ENCODE measurements around the gene RCSD1. TPM values are rescaled to one million over a fixed set of nuclear protein-coding genes. Genes with fewer than 3 reads are reported as not detected.

RCSD1 gene
- total RNA-seq, 2 donors from 2014 or later: 4.7 to 5.7 TPM

DNA sequence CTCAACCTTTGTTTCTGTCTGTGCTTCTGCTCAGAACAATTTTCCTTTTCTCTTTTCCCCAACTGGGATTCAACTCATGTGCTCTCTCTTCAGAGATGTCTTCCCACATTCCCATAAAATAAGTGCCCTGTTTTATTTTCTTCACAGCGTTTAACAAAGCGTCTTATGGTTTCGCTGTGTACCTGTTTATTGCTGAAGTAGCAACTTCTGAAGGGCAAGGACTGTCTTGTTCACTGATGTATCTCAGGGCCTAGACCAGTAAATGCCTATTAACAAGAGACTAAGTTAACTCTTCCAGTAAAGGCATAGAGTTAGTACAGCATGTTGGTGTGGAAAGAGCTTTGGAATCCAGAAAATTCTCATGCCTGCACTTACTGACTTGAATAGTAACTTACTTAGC is 48.8 kb downstream of the RCSD1 start:
- H3K36me3 ChIP-seq: no peaks in the 10 kb centered on the region
- H3K27ac ChIP-seq: no peak overlapping the region
- TF ChIP-seq, protein P1, sequence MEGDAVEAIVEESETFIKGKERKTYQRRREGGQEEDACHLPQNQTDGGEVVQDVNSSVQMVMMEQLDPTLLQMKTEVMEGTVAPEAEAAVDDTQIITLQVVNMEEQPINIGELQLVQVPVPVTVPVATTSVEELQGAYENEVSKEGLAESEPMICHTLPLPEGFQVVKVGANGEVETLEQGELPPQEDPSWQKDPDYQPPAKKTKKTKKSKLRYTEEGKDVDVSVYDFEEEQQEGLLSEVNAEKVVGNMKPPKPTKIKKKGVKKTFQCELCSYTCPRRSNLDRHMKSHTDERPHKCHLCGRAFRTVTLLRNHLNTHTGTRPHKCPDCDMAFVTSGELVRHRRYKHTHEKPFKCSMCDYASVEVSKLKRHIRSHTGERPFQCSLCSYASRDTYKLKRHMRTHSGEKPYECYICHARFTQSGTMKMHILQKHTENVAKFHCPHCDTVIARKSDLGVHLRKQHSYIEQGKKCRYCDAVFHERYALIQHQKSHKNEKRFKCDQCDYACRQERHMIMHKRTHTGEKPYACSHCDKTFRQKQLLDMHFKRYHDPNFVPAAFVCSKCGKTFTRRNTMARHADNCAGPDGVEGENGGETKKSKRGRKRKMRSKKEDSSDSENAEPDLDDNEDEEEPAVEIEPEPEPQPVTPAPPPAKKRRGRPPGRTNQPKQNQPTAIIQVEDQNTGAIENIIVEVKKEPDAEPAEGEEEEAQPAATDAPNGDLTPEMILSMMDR (IDR thresholded peaks at IDR 0.05): no peak
- DNase-seq: no peak
- no peaks in the 10 kb centered on the region for H3K27me3 ChIP-seq
- H3K9me3 ChIP-seq: no peaks in the 10 kb centered on the region
- H3K4me1 ChIP-seq: no peaks in the 10 kb centered on the region
- H3K9ac ChIP-seq (ENCODE audit: low read depth in 2 of 2, low read length in 2 of 2): no peak overlapping the region
- intact Hi-C loops (cut with DNase I): no loop called here
- no peak overlapping the region for H3K4me3 ChIP-seq

DNA sequence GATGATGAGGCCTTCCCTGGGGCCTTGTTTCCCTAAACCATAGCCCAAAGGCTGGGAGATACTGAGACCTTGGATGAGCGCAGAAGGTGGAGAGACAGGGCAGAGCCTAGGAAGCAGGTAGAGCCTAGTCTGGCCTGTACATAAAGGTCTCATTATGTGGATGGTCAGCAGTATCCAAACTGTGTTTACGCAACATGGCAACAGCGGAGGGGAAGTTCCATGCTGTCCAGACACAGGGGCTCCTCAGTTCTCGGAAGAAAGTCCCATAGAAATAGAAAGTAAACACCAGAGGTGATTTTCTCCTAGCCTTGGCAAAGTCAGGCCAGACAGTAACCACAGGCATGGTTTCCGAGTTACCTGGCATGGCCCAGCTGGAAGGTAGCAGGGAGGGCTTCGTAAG is 49.7 kb downstream of the RCSD1 start:
- H3K36me3 ChIP-seq: no peaks in the 10 kb centered on the region
- no peak overlapping the region for H3K9ac ChIP-seq (ENCODE audit: low read depth in 2 of 2, low read length in 2 of 2)
- intact Hi-C loops (cut with DNase I): loop anchor here (5.0 kb wide), 1 partner anchor 77 kb away; no protein-coding TSS in a partner anchor
- H3K27me3 ChIP-seq: no peaks in the 10 kb centered on the region
- TF ChIP-seq, protein P1 (IDR thresholded peaks at IDR 0.05): no peak
- H3K27ac ChIP-seq: no peak overlapping the region
- no peaks in the 10 kb centered on the region for H3K9me3 ChIP-seq
- no peak for DNase-seq
- no peak overlapping the region for H3K4me3 ChIP-seq
- no peaks in the 10 kb centered on the region for H3K4me1 ChIP-seq

DNA sequence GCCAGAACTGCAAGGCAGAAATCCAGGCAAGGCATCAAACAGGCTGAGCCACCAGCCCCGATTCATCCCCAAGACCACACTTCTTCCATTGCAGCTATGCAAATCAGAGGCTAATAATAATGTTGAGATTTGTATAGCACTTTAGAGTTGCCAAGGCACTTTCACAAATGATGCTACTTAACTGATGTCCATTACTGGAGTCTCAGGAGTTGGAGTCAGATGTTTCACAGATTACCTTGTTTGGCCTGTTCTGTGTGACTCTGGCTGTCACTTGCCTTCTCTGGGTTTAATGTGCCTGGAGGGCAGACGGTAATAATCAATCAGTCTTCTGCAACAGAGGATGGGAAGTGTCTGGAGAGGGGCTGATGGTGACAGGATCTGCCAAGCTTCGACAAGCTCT is 51.0 kb downstream of the RCSD1 start:
- no peak overlapping the region for H3K27ac ChIP-seq
- DNase-seq: no peak
- intact Hi-C loops (cut with DNase I): loop anchor here (5.0 kb wide), 1 partner anchor 79 kb away; no protein-coding TSS in a partner anchor

DNA sequence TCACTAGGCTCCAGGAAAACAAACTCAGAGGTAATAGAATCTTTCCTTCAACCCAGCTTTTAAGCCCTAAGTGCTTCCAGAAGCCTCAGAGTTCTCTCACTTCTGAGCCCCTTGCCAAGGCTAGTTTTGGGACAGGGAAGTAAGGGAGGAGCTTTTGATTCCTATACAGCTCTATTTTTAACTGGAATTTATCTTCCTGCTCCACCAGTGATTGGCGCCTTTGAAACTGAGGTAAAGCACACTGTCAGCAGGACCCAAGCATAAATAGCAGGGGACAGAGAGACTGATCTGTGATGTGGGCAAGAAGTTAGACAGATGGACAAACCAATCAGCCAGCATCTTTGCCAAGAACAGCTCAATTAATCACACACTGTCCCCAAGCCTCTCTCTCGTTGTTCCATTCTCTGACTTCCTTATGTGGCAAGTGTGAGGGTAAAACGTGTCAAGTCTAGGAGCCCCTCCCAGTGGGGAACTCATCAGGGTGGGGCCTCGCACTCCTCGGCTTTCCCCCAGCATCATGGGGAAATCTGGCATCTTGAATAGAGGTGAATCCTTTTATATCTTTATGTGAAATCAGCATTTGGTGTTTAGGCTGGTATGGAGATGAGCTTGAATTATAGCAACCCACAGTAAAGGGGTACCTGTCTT is 51.5 kb downstream of the RCSD1 start:
- Histone ChIP-seq H3K9ac (ENCODE audit: low read depth in 2 of 2, low read length in 2 of 2) (no peak overlapping the region), H3K27me3 (no peaks in the 10 kb centered on the region), H3K4me1 (no peaks in the 10 kb centered on the region), H3K27ac (no peak overlapping the region), H3K36me3 (no peaks in the 10 kb centered on the region), H3K4me3 (no peak overlapping the region), H3K9me3 (no peaks in the 10 kb centered on the region)
- TF ChIP-seq, protein P1 (IDR thresholded peaks at IDR 0.05): no peak
- intact Hi-C loops (cut with DNase I): loop anchor here (5.0 kb wide), 1 partner anchor 79 kb away; no protein-coding TSS in a partner anchor
- DNase-seq: no peak

More for the DNA sequence above, 51.0 kb downstream of the RCSD1 start:
- no peaks in the 10 kb centered on the region for H3K27me3 ChIP-seq
- TF ChIP-seq, protein P1 (IDR thresholded peaks at IDR 0.05): no peak
- H3K9me3 ChIP-seq: no peaks in the 10 kb centered on the region
- no peaks in the 10 kb centered on the region for H3K36me3 ChIP-seq
- no peaks in the 10 kb centered on the region for H3K4me1 ChIP-seq
- H3K4me3 ChIP-seq: no peak overlapping the region
- H3K9ac ChIP-seq (ENCODE audit: low read depth in 2 of 2, low read length in 2 of 2): no peak overlapping the region

DNA sequence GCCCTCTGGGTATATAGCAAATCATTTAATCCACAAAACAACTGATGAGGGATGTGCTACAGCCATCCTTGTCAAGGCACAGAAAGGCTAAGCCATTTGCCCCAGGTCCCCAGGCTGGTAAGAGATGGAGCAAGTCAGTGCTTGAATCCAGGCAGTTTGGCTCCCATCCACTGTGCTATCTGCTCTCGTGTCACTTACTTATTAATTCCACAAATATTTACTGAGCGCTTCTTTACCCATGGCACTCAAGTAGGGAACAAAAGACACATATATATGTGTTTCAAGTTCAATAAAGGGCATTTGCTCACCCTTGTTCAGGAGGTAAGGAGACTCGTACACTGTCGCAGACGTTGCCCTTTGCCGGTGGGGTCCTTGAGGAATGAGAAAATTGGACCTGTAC is 53.2 kb downstream of the RCSD1 start:
- Histone ChIP-seq H3K27me3 (no peaks in the 10 kb centered on the region), H3K9me3 (no peaks in the 10 kb centered on the region), H3K36me3 (no peaks in the 10 kb centered on the region), H3K9ac (ENCODE audit: low read depth in 2 of 2, low read length in 2 of 2) (no peak overlapping the region), H3K4me1 (no peaks in the 10 kb centered on the region), H3K4me3 (no peak overlapping the region), H3K27ac (no peak overlapping the region)
- DNase-seq: no peak
- intact Hi-C loops (cut with DNase I): loop anchor here (5.0 kb wide), 1 partner anchor 81 kb away; no protein-coding TSS in a partner anchor
- TF ChIP-seq, protein P1 (IDR thresholded peaks at IDR 0.05): no peak

Data from colonic mucosa (tissue), 4 donors.